Activated gamma-delta T cell (primary cell): ENCODE measurements around the gene DPPA4.
"Not testable (repeated sequence)": the region's sequence is repeated elsewhere in the genome, so short reads cannot be mapped to it uniquely, and the experiment has no call there.

Experiments
- DNase-seq: peaks from one replicate; lab custom pipeline; 2025; lab: John Stamatoyannopoulos, UW
- total RNA-seq, 2 donors: gene quantifications; one replicate each; lab custom pipeline; 2026; lab: John Stamatoyannopoulos, UW

DPPA4 gene, protein sequence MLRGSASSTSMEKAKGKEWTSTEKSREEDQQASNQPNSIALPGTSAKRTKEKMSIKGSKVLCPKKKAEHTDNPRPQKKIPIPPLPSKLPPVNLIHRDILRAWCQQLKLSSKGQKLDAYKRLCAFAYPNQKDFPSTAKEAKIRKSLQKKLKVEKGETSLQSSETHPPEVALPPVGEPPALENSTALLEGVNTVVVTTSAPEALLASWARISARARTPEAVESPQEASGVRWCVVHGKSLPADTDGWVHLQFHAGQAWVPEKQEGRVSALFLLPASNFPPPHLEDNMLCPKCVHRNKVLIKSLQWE
- 8.1 to 11.9 reads per million in 2 donors for total RNA-seq

DNA sequence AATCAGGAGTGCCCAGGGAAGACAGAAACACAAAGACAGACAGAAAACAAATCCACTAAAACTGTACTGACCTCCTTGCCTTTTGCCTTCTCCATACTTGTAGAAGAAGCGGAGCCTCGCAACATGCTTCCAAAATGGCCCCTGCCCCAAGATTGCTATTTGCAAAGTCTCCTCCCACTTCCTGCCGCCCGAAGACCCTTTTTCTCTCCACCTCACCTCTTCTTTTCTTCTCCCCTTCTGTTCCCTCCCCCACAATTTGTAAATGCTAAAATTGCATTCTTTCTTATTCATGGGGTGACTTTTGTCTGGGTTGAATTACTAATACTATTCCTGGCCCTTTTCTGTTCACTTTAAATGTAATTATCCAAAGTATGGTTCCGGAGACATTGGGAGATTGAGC, at the start of gene DPPA4:
DPPA4 (minus strand) TSS at position 154 of the 400 bp plus-strand sequence; CDS start at position 125, 29 bp downstream.
- DNase-seq = no peak

- DNase-seq = no peak
Observed at GRCh38 chr3:109385442-109386318, 48.3 kb upstream of the DPPA4 start.

DNA sequence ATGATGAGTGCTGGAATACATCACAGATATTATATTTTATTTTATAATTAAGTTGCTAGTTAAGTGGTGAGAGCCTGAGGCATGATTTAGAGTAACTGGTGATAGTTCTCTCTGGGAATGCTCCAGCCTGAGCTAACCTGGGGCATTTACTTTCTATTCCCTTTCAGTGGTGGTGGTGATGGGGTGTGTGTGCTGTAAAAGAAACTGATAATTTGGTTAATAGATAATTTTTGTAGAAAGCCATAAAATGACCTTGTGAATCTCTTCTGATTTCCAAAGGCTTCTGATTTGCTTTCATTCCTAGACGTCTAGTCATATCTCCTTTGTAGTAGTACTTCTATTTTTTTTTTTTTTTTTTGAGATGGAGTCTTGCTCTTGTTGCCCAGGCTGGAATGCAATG, 46.8 kb upstream of the DPPA4 start:
- DNase-seq = no peak

DNA sequence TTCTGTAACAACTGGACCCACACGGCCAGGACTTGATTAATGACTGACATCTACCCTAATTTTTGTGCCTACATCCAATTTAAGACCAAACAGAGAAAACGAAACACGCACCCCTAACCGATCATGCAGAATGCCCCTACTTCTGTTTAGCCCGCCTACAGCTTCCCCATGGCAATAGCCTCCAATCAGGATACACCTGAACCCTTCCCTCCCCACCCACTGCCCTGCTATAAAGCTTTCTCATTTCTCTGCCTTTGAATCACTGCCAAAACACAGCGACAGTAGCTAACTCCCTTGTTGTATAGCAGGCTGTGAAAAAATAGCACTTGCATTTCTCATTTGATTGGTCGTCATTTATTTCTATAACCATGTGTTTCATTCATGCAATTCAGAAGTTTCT, 45.2 kb upstream of the DPPA4 start:
- DNase-seq = no peak

GRCh38 chr3:109375975-109376374, 38.6 kb upstream of the DPPA4 start:
- no peak for DNase-seq

DNA sequence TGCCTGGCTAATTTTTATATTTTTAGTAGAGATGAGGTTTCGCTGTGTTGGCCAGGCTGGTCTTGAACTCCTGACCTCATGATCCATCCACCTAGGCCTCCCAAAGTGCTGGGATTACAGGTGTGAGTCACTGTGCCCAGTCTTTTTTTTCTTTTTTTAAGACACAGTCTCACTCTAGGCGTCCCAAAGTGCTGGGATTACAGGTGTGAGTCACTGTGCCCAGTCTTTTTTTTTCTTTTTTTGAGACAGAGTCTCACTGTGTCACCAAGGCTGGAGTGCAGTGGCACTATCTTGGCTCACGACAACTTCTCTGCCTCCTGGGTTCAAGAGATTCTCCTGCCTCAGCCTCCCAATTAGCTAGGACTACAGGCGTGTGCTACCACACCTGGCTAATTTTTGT, 37.1 kb upstream of the DPPA4 start:
- DNase-seq = not testable (repeated sequence)

GRCh38 chr3:109373933-109374332, 36.6 kb upstream of the DPPA4 start:
- no peak for DNase-seq

- no peak for DNase-seq
Observed at GRCh38 chr3:109372639-109373038, 35.3 kb upstream of the DPPA4 start.

GRCh38 chr3:109369510-109369909, 32.2 kb upstream of the DPPA4 start:
- no peak for DNase-seq

- DNase-seq = no peak
Observed at GRCh38 chr3:109364088-109364487, 26.7 kb upstream of the DPPA4 start.

GRCh38 chr3:109363634-109364033, 26.3 kb upstream of the DPPA4 start:
- no peak for DNase-seq

- no peak for DNase-seq
Observed at GRCh38 chr3:109362823-109363222, 25.5 kb upstream of the DPPA4 start.

DNA sequence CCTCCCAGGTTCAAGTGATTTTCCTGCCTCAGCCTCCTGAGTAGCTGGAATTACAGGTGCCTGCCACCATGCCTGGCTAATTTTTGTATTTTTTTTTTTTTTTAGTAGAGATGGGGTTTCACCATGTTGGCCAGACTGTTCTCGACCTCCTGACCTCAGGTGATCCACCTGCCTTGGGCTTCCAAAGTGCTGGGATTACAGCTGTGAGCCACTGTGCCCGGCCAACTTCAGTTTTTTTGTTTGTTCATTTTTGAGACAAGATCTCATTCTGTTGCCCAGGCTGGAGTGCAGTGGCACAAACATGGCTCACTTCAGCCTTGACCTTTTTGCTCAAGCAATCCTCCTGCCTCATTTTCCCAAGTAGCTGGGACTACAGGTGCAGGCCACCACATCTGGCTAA, 21.5 kb upstream of the DPPA4 start:
- not testable (repeated sequence) for DNase-seq

DNA sequence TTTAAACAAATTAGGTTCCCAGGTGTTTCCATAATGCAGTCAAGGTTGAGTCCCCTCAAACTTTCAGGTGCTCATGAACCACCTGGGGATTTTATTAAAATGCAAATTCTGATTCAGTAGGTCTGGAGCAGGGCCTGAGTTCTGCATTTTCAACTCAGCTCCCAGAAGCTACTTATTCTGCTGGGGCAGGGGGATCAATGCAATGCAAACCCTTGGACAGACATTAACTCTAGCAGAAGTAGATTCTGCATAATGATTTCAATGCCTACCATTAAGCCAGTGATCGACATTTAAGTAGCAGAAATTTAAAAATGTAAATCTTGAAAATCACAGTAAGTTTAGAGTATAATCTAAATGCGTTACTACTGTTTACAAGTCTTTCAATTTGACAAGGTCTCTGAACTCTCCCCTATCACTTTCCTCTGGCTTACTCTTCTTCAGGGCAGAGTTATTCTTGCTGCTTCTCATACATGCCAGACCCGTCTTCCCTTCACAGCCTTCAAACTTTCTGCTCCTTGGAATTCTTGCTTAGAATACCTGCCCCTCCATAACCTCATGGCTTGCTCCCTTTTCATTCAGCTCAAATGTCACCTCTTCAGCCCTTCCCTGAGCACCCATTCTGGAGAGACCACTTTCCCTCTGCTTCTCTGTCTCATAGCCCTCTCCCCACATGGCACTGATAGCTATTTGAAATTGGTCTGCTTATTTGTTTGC, 19.3 kb upstream of the DPPA4 start:
- no peak for DNase-seq

DNA sequence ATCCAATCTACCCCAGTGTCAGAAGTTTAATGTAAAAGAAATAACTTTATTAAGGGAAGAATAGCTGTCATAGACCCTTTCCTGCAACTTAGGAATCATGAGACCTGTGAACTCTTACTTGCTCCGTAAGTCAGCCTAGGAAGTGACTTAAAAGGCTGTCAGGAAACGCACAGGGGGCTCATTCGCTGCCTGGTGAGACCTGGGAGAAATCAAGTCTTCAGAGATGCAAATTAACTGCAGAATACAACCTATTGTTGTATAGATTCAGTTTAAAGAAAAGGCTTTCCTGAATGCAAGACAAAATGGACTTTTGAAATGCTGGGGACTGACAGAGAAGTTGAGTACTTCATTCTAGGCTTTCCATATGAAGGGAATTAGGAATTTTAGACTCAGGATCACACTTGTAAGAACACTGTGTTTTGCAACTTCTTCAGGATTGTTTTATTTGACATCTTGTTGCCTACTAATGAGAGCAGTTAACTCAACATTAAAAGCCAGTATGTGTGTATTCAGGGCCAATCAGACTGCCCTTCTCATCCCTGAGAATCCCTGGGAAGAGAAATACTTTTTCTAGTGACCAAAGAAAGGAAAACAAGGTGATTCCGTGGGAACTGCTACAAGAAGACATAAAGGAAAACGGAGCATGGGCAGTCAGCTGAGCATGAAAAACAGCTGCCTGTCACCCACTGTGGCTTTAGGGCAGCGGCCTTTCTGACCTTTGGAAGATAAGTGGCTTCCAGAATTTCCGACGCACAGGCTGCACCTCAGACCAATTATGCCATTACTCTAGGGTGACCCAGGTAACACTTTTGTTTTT, 18.5 kb upstream of the DPPA4 start:
- no peak for DNase-seq

DNA sequence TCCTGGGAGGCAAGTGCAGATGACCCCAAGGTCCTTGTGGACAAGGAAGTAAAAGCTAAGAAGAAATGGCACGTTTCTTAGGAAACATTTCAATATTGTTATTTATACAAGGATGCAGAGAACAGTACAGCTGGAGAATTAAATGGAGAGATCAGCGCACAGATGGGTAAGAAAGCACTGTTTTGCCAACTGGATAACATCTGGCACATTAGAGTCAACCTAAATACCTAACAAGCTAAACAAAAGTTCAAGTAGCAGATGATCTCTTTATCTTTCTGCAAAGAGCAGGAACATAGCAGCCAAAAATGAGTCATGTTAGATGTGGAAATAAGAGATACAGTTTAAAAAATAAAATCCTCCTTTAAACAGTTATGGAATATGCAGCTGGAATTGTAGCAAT, 15.7 kb upstream of the DPPA4 start:
- no peak for DNase-seq

GRCh38 chr3:109351231-109351630, 13.9 kb upstream of the DPPA4 start:
- DNase-seq = no peak

DNA sequence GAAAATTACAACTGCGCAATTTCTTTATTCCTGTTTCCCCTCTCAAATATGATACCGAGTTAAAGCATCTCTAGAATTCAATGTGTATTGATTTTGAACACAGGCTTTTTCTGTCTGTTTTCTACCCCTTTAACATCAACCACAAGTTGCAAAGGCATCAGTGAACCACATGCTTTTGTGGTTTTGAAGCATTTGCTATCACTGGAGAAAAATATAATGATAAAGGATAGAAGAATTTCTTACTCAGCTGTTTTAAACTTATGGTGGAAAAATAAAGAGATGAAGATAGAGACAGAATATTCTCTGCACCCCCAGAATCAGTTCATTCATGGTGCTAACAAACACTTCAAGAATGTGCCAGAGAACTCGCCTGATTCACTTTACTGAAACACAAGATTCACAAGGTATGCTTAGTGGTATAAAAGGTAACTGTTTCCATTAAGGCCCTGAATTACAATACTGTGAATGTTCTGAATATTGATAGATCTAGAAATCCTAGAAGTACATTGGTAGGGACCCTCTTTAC, 9.5 kb upstream of the DPPA4 start:
- no peak for DNase-seq

DNA sequence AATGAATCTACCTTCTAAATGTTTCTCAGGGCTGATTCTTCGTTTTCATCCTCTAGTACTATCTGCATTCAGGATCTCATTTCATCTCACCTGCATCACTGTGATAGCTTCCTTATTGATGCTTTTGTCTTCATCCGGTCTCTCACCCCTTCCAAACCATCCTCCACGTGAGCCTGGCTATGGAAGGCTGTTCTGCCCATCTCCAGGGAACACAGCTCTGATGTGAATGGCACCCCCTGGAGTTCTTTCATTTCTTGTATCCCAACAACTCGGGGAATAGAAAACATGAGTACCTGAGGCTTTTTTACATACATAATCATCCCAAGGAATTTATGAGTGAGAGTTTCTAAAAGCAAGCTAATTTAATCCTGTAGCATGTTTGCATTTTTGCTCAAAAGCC, 8.8 kb upstream of the DPPA4 start:
- no peak for DNase-seq

- DNase-seq = no peak
Observed at GRCh38 chr3:109339714-109340648, 2.6 kb upstream of the DPPA4 start.
